ENCODE results near the gene KDM6B. TPM values are rescaled to one million over a fixed set of nuclear protein-coding genes. Genes with fewer than 3 reads are reported as not detected.

The KDM6B gene
- total RNA-seq, 4 donors from 2014 or later, result 4.8 to 14.4 (median 10.4) TPM

- WGBS, 2 donors, result 25 to 72% methylated on average over 7 to 31 of the region's 60 CpGs
- Histone ChIP-seq H3K4me1 (peaks cover 9 to 26% of the 10 kb centered on the region in 2 donors), H3K9me3 (no peaks in the 10 kb centered on the region), H3K36me3 (peaks cover 46 to 56% of the 10 kb centered on the region in 2 donors), H3K27me3 (no peaks in the 10 kb centered on the region), H3K4me3 (replicated peaks in 1 of 3) (no peak overlapping the region), H3K27ac (no peak overlapping the region)
- TF ChIP-seq POLR2A (IDR thresholded peaks at IDR 0.05) (peak in 1 of 2 donors; percentile 43), CTCF (IDR thresholded peaks at IDR 0.05) (peak; percentile 98 to 100 (median 98))
- peak; percentile 93 to 94 for DNase-seq
- intact Hi-C loops (cut with DNase I), result no loop called here
Measured at GRCh38 chr17:7851438-7852261, 17.6 kb downstream of the KDM6B start.

DNA sequence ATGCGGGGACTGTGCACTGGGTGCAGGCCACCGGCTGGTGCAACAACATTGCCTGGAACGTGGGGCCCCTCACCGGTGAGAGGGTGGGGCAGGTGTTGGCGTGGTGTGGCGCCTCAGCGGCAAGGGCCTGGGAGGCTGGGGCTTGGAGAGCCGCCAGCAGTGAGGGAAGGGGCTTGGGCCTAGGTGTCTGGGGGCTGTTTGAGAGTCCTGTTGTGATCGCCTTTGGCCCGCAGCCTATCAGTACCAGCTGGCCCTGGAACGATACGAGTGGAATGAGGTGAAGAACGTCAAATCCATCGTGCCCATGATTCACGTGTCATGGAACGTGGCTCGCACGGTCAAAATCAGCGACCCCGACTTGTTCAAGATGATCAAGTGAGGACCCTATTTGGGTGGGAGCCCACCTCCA, 18.2 kb downstream of the KDM6B start:
- Histone ChIP-seq H3K36me3 (peaks cover 40 to 50% of the 10 kb centered on the region in 2 donors), H3K4me3 (replicated peaks in 1 of 3) (no peak overlapping the region), H3K27ac (peak overlapping the region in 1 of 3 donors; percentile 7)

GRCh38 chr17:7852919-7853690, 19.1 kb downstream of the KDM6B start:
- no peak overlapping the region for H3K4me3 ChIP-seq (replicated peaks in 1 of 3)
- TF ChIP-seq POLR2A (IDR thresholded peaks at IDR 0.05), result no peak
- TF ChIP-seq CTCF (IDR thresholded peaks at IDR 0.05), result no peak
- H3K9me3 ChIP-seq, result no peaks in the 10 kb centered on the region
- WGBS, 2 donors, result 86 to 97% methylated on average over 15 to 23 of the region's 51 CpGs
- intact Hi-C loops (cut with DNase I), result no loop called here
- no peak for DNase-seq
- peaks cover 12 to 27% of the 10 kb centered on the region in 2 donors for H3K4me1 ChIP-seq
- peaks cover 33 to 42% of the 10 kb centered on the region in 2 donors for H3K36me3 ChIP-seq
- H3K27me3 ChIP-seq, result no peaks in the 10 kb centered on the region
- H3K27ac ChIP-seq, result peak overlapping the region in 1 of 3 donors; percentile 7

More for the DNA sequence above, 18.2 kb downstream of the KDM6B start:
- no peaks in the 10 kb centered on the region for H3K9me3 ChIP-seq
- 78 to 90% methylated on average over 17 to 20 of the region's 20 CpGs for WGBS, 2 donors
- H3K27me3 ChIP-seq, result no peaks in the 10 kb centered on the region
- intact Hi-C loops (cut with DNase I), result no loop called here
- TF ChIP-seq CTCF (IDR thresholded peaks at IDR 0.05) (no peak), POLR2A (IDR thresholded peaks at IDR 0.05) (no peak)
- DNase-seq, result no peak
- H3K4me1 ChIP-seq, result peaks cover 12 to 27% of the 10 kb centered on the region in 2 donors

GRCh38 chr17:7853691-7854038, 19.6 kb downstream of the KDM6B start:
- Histone ChIP-seq H3K4me1 (peaks cover 17 to 31% of the 10 kb centered on the region in 2 donors), H3K9me3 (no peaks in the 10 kb centered on the region), H3K27me3 (no peaks in the 10 kb centered on the region), H3K4me3 (replicated peaks in 1 of 3) (no peak overlapping the region), H3K27ac (no peak overlapping the region), H3K36me3 (peaks cover 27 to 36% of the 10 kb centered on the region in 2 donors)
- DNase-seq, result no peak
- TF ChIP-seq CTCF (IDR thresholded peaks at IDR 0.05) (no peak), POLR2A (IDR thresholded peaks at IDR 0.05) (no peak)
- 80 to 83% methylated on average over 21 of the region's 21 CpGs for WGBS, 2 donors
- intact Hi-C loops (cut with DNase I), result no loop called here
